ENCODE measurements around the gene TMEM263.
"Not testable (repeated sequence)": the region's sequence is repeated elsewhere in the genome, so short reads cannot be mapped to it uniquely, and the experiment has no call there.

The TMEM263 gene

GRCh38 chr12:106987846-106988245 lies 32.1 kb downstream of the TMEM263 start:
- DNase-seq: no peak

DNA sequence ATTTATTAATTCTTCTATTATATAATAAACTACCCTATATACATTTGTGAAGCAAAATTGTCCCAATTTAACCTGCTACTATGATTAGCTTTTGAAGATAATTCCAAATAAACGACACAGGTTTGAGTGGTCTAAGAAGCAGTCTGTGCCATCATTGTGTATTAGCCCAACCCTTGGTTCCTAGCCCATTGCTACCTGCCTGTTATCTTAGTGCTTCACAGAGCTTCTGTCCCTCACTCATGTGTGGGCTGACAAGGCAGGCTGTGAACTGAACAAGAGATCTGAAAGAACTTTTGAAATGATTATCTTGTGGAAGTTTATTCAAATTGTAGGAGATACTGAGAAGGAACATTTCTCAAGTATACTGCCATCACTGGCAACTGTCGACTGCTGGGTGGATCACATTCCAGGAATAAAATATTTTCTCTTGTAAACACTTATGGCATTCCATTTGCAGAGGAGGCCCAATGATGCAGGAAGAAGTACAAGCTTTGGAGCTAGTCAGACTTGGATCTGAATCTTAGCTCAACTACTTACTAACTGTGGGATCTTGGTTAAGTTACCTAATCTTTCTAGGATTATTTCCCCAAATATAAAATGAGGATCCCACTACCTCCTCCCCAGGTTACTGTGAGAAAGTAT lies 39.0 kb downstream of the TMEM263 start:
- DNase-seq: no peak

GRCh38 chr12:106996102-106996501 lies 40.4 kb downstream of the TMEM263 start:
- DNase-seq: not testable (repeated sequence)

DNA sequence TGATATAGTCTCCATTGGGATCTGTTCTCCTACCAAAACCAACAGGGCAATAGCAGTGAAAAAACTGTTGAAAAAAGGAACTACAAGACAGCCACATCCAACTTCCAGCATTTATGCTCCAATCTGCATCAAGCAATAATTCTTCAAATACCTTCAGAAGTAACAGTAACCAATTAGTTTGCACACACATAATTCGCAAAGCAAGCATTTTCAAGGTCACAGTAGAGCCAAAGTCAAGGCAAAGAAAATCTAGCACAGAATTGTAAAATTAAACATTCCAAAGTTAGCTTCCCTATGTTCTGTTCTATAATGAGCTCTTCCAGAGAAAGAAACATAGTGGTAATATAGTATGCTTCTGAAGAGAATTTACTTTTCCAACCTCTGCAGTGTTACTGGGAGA lies 42.2 kb downstream of the TMEM263 start:
- DNase-seq: no peak

GRCh38 chr12:106999446-106999845 lies 43.7 kb downstream of the TMEM263 start:
- DNase-seq: no peak

DNA sequence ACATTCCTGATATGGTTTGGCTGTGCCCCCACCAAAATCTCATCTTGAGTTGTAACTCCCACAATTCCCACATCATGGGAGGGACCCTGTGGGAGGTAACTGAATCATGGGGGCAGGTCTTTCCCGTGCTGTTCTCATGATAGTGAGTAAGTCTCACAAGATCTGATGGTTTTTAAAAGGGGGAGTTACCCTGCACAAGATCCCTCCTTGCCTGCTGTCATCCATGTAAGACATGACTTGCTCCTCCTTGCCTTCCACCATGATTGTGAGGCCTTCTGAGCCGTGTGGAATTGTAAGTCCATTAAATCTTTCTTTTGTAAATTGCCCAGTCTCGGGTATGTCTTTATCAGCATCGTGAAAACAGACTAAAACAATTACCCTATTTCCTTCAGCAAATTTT lies 47.0 kb downstream of the TMEM263 start:
- DNase-seq: not testable (repeated sequence)

GRCh38 chr12:107007411-107007810 lies 51.7 kb downstream of the TMEM263 start:
- DNase-seq: no peak

GRCh38 chr12:107011519-107011918 lies 55.8 kb downstream of the TMEM263 start:
- DNase-seq: no peak

GRCh38 chr12:107012736-107013425 lies 57.2 kb downstream of the TMEM263 start:
- no peak for DNase-seq

DNA sequence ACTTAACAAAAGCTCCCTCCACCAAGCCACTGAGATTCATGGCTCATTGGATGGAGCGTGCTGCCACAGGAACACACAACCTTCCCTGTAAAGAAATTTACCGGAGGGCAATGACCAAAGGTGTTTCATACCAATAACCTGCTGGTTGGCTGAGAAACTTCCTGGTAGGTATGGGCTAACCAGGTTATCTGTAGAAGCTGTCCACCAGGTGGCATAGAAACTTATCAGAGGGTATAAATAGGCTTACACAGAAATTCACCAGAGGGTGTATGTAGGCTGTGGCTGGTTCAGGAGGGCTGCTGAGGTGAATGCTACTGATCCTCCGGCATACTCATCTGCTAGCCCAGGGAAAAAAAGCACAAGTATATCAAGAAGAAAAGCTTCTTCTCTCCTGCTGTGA lies 58.3 kb downstream of the TMEM263 start:
- DNase-seq: no peak

- no peak for DNase-seq
Measured at GRCh38 chr12:107017042-107017441, 61.3 kb downstream of the TMEM263 start.

DNA sequence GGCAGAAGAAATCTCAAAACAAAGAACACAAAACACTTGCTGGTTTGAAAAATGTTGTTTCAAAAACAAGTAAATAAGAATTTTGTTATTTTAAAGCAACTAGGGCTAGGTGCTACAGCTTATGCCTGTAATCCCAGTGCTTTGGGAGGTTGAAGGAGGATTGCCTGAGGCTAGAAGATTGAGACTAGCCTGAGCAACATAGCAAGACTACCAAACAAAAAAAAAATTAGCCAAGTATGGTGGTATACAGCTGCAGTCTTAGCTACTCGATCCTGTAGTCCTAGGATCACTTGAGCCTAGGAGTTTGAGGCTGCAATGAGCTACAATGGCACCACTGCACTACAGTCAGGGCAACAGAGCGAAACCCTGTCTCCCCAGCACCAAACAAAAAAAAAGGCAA lies 63.8 kb downstream of the TMEM263 start:
- DNase-seq: no peak

All from effector CD8-positive, alpha-beta T cell (primary cell).